ENCODE measurements around the gene KATNB1. TPM values are rescaled to one million over a fixed set of nuclear protein-coding genes. Genes with fewer than 3 reads are reported as not detected.
A peak's percentile ranks its signal among the peaks of the same experiment; 100 is the strongest.

KATNB1 gene, protein sequence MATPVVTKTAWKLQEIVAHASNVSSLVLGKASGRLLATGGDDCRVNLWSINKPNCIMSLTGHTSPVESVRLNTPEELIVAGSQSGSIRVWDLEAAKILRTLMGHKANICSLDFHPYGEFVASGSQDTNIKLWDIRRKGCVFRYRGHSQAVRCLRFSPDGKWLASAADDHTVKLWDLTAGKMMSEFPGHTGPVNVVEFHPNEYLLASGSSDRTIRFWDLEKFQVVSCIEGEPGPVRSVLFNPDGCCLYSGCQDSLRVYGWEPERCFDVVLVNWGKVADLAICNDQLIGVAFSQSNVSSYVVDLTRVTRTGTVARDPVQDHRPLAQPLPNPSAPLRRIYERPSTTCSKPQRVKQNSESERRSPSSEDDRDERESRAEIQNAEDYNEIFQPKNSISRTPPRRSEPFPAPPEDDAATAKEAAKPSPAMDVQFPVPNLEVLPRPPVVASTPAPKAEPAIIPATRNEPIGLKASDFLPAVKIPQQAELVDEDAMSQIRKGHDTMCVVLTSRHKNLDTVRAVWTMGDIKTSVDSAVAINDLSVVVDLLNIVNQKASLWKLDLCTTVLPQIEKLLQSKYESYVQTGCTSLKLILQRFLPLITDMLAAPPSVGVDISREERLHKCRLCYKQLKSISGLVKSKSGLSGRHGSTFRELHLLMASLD
- total RNA-seq, result 11.8 TPM

DNA sequence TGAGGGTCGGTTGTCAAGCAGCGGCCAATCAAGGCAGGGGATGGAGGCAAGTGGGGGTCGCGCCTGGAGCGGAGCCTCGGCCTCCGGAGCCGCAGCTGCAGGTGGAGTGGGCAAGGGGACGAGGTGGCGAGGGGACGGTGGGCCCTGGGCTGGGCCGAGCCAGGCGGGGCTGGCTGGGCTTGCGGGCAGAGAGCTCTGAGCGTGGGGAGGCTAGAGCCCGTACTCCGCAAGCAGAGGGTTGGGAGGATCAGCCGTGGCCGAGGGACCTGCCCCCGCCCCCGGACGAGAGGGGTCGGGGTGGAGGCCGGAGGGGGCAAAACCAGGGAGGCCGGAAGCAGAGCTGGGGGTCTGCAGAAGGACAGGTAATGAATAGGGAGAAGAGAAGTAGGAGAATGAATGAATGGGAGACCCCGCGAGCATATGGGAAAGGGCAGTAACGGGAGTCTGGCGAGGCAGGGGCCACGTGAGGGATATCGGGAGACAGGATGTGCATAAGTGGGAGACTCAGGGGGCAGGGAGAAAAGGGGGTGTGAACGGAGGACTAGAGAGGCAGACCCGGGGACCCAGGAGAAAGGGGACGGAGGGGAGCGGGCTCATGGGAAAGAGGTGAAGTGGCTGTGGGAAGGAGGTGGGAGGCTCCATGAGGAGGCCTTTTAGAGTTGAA, at the start of gene KATNB1:
Gene KATNB1 (plus strand): TSS at position 16 of the 664 bp plus-strand sequence. CDS start 1,474 bp downstream, outside the sequence.
- Histone ChIP-seq H3K9me3 (ENCODE audit: low read depth, low read length) (no peaks in the 10 kb centered on the region), H3K4me3 (ENCODE audit: low read length) (peak within 1 kb of the TSS; percentile 73), H3K4me1 (ENCODE audit: insufficient read depth, low read length) (peaks cover 17% of the 10 kb centered on the region), H3K27me3 (ENCODE audit: insufficient read depth, low read length) (no peaks in the 10 kb centered on the region)

DNA sequence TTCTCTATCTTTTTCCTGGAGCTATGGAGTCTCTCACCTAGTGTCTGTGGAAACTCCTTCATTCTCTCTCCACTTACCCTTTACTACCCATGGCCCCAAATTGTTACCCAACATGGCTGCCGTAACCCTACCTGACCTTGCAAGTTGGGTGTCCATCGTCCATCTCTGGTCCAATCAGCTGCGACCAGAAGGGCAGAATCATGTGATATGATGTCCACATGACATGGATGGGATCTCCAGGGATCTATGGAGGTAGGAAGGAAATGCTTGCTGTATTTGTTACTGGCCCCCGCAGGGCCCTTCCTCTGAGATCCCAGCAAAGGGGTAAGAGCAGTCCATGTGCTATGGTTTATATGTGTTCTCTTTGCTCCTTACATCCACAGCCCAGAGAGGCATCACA, 49.0 kb upstream of the KATNB1 start:
- Histone ChIP-seq H3K4me3 (ENCODE audit: low read length) (no peak overlapping the region), H3K4me1 (ENCODE audit: insufficient read depth, low read length) (peaks cover 41% of the 10 kb centered on the region), H3K27me3 (ENCODE audit: insufficient read depth, low read length) (no peaks in the 10 kb centered on the region), H3K9me3 (ENCODE audit: low read depth, low read length) (no peaks in the 10 kb centered on the region)

DNA sequence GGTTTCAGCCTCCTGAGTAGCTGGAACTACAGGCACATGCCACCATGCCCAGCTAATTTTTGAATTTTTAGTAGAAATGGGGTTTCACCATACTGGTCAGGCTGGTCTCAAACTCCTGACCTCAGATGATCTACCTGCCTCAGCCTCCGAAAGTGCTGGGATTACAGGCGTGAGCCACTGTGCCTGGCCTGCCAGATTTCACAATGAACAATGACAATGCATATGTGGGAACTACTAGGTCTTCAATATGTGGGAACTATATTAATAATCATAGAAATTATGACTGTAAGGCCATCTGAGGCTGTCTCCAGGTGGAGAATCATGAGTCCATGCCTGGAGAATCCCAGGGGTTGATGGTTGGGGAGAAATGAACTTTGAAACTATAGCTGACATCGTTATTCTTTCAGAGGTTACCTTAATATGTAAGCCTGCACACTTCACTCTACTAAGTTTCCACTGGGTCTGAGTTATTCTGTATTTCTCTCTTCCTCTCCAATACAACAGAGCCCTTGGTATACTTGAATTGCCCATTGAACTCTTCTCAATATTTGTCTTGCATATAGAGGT, 48.1 kb upstream of the KATNB1 start:
- Histone ChIP-seq H3K27me3 (ENCODE audit: insufficient read depth, low read length) (no peaks in the 10 kb centered on the region), H3K4me3 (ENCODE audit: low read length) (no peak overlapping the region), H3K4me1 (ENCODE audit: insufficient read depth, low read length) (peaks cover 43% of the 10 kb centered on the region), H3K9me3 (ENCODE audit: low read depth, low read length) (no peaks in the 10 kb centered on the region)

DNA sequence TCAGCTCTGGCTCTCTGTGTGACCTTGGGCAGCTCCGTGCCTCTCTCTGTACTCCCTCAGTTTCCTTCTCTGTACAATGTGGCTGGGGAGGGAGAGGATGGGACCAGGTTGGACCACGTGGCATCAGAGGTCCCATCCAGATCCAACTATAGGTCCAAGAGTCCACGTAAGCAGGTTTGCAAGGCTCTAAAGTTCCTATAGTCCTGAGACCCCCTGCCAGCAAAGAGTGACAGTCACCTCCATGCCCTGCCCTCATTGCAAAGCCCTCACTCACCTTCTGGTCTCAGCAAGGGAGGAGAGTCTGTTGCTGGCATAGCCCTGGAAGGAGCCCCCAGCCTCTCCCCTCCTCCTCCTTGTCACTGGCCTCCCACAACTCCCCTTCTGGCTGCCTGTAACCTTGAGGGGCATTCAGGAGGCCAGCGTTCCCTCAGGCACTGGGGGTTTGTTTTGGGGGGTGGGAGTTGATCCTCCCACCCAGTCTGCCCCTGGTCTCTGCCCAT, 47.0 kb upstream of the KATNB1 start:
- no peak overlapping the region for H3K4me3 ChIP-seq (ENCODE audit: low read length)
- no peaks in the 10 kb centered on the region for H3K9me3 ChIP-seq (ENCODE audit: low read depth, low read length)
- H3K4me1 ChIP-seq (ENCODE audit: insufficient read depth, low read length), result peaks cover 43% of the 10 kb centered on the region
- no peaks in the 10 kb centered on the region for H3K27me3 ChIP-seq (ENCODE audit: insufficient read depth, low read length)

DNA sequence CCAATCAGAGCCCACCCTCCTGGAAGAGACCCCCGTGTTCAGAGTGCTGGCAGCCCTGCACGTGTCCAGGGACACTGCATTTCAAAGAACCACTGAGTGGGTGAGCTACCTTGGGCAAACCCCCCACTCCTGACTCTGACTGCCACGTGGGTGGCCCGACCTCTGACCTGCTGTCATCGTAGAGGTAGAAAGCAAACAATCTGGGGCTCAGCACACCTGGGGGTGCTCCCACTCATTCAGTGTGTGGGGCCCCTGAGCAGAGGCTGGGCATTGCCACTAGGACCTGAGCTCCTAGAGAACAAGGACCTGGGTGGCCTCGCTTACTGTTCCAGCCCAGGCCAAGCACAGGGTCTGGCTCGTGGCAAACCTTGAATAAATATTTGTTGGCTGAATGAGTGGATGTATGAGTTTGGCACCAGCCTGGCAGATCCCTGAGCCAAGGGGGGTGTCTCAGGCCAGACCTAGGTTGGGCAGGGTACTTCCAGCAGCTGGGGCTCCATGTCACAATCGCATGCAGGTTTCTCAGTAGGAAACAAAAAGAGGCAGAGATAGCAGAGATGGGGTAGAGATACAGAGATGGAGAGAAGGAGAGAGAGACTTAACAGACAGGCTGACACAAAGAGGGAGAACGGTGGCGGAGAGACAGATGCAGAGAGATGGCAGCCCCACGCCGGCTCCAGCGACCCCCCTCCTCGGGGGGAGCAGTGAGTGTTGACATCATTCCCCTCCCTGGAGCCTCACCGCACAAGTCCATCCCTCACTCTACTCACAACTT, 46.4 kb upstream of the KATNB1 start:
- H3K9me3 ChIP-seq (ENCODE audit: low read depth, low read length), result no peaks in the 10 kb centered on the region
- no peak overlapping the region for H3K4me3 ChIP-seq (ENCODE audit: low read length)
- H3K27me3 ChIP-seq (ENCODE audit: insufficient read depth, low read length), result no peaks in the 10 kb centered on the region
- H3K4me1 ChIP-seq (ENCODE audit: insufficient read depth, low read length), result peaks cover 45% of the 10 kb centered on the region

DNA sequence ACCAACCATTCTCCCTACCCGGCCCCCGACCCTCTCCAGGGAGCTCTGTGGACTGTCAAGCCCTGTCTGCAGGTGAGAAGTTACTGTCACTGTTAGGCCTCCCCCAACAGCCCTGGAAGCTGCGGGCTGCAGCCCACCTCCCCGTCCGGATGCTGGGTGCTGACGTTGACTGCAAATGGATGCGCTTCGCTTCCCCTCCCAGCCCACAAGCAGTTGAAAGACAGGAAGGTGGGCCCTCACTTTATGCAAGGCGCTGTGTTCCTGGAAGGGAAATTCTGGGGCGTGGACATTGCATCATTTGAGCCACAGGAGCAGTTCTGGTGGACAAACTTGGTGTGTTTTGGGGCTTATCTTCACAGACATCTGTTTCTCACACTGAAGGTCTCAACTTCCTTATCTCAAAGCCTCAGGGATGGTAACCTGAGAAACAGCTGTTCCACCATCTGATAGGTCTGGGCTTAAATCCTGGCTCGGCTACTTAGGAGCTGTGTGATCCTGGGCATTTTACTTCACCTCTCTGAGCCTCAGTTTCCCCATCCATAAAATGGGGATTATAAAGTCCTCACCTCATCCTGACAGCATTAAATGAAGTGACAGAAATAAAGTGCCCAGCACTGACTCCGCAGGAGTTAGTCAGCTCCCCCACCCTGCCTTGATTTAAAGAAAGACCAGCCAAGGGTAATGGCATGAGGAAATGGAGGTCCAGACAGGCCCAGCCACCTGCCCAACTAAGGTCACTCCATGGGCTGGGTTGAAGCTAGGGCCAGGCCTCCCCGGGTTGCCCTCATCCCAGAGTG, 45.6 kb upstream of the KATNB1 start:
- no peak overlapping the region for H3K4me3 ChIP-seq (ENCODE audit: low read length)

DNA sequence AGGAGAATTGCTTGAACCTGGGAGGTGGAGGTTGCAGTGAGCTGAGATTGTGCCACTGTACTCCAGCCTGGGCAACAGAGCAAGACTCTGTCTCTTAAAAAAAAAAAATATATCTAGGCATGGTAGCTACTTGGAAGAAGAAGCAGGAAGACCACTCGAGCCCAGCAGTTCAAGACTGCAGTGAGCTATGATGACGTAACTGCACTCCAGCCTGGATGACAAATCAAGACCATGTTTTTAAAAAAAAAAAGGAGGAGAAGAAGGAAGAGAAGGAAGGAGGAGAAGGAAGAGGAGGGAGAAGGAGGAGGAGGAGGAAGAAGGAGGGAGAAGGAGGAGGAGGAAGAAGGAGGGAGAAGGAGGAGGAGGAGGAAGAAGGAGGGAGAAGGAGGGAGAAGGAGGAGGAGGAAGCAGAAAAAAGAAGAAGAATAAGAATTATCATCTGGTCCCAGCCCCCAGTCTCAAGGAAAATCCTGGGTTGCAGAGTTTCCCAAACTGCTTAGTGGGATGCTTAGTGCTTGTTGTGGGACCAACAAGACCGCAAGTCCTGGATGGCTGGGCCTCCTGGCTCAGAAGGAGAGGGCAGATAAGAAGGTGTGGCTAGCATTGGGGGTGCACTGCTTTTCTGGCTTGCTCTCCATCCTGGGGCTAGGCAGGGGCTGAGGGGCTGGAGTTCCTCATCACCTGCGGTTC, 44.6 kb upstream of the KATNB1 start:
- H3K4me3 ChIP-seq (ENCODE audit: low read length), result no peak overlapping the region
- H3K27me3 ChIP-seq (ENCODE audit: insufficient read depth, low read length), result no peaks in the 10 kb centered on the region
- H3K9me3 ChIP-seq (ENCODE audit: low read depth, low read length), result no peaks in the 10 kb centered on the region
- peaks cover 61% of the 10 kb centered on the region for H3K4me1 ChIP-seq (ENCODE audit: insufficient read depth, low read length)

More for the DNA sequence above, 45.6 kb upstream of the KATNB1 start:
- Histone ChIP-seq H3K9me3 (ENCODE audit: low read depth, low read length) (no peaks in the 10 kb centered on the region), H3K27me3 (ENCODE audit: insufficient read depth, low read length) (no peaks in the 10 kb centered on the region), H3K4me1 (ENCODE audit: insufficient read depth, low read length) (peaks cover 53% of the 10 kb centered on the region)

DNA sequence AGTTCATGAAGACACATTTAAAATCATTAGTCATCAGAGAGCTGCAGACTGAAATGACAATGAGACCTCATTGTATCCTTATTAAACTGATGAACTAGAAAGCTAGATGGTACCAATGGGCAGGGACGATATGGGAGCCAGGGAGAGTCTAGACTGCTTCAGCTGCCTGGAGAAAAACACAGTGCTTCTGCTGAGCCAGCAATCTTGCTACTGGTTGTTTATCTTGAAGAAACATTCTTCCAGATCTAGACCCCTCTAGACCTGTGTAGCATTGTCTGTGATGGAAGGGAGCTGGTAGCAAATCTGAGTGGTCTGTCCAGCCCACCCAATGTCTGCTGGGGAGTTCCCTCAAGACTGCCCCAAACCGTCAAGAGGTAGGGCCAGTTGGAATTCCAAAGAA, 42.9 kb upstream of the KATNB1 start:
- H3K4me1 ChIP-seq (ENCODE audit: insufficient read depth, low read length), result peaks cover 49% of the 10 kb centered on the region
- no peaks in the 10 kb centered on the region for H3K27me3 ChIP-seq (ENCODE audit: insufficient read depth, low read length)
- no peak overlapping the region for H3K4me3 ChIP-seq (ENCODE audit: low read length)
- H3K9me3 ChIP-seq (ENCODE audit: low read depth, low read length), result no peaks in the 10 kb centered on the region

DNA sequence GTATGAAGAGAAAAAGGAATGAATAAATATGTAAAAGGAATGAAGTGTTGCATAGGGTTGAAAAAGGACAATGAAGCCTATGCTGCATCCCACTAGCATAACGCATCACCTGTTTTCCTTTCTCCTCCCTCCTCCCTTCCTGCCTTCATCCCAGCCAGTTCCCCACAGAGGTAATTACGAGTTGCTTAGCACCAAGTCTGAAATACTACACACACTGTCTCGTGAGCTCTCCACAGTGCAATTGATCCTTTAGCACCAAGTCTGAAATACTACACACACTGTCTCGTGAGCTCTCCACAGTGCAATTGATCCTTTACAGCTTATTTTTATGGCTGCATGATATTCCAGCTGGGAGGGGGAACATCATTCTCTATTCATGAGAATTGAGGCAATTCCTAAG, 42.0 kb upstream of the KATNB1 start:
- no peaks in the 10 kb centered on the region for H3K9me3 ChIP-seq (ENCODE audit: low read depth, low read length)
- peaks cover 47% of the 10 kb centered on the region for H3K4me1 ChIP-seq (ENCODE audit: insufficient read depth, low read length)
- H3K4me3 ChIP-seq (ENCODE audit: low read length), result no peak overlapping the region
- H3K27me3 ChIP-seq (ENCODE audit: insufficient read depth, low read length), result no peaks in the 10 kb centered on the region

DNA sequence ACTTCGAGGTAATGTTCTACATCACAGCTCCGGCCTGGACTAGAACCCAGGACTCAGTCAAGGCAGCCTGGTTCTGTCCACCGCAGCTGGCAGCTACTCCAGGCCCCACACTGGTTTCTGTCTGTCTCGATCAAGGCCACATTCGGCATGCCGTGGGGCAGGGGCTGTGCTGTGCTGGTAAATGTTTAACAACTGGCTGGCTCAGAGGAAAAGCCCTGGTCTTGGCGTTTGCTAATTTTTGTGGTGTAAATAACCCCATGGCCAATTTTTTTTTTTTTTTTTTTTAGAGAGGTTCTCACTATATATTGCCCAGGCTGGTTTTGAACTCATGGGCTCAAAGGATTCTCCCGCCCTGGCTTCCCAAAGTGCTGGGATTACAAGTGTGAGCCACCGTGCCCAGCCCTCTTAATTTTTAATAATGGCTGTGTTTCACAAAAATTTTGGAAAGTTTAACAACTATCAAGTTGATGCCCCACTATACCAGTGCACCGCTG, 41.3 kb upstream of the KATNB1 start:
- no peak overlapping the region for H3K4me3 ChIP-seq (ENCODE audit: low read length)
- peaks cover 43% of the 10 kb centered on the region for H3K4me1 ChIP-seq (ENCODE audit: insufficient read depth, low read length)
- no peaks in the 10 kb centered on the region for H3K27me3 ChIP-seq (ENCODE audit: insufficient read depth, low read length)
- H3K9me3 ChIP-seq (ENCODE audit: low read depth, low read length), result no peaks in the 10 kb centered on the region

DNA sequence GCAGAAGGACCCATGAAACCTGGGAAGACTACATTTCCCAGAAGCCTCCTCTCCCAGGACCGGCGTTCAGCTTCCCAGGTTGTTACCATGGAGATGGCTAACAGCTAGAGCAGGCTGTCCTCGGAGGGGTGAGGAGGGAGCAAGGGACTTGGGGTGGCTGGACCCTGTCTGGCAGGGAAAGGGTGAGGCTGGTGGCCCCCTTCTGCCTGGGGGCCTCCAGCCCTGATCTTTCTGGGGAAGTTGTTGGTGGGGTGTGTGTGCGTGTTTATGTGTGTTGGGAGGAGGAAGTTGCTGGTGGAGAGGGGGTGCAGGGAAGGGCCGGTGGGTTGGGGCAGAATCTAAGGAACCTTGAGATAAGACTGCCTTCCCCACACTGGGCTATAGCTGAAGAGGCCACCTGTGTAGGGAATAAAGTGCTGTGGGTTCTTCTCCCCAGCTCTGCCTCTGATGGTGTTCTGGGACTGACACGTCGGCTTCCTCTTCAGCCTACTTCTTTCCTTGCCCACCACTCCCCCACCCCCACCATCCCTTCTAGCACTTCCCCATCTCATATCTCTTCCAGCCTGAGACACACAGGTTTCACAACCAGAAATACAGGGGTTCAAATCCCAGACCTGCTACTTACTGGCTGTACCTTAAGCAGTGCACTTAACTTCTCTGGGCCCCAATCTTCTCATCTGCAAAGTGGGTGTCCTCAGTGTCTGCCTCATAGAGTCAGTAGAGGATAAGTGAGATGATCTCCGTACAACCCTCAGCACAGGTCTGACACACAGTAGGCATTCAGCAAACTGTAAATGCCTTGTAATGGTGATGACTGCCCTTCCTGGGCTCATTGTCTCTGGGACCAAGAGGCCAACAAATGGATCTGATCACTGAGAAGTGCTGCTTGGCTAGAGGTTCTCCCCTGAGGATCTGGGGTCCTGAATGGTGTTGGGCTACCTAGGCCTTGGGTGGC, 40.6 kb upstream of the KATNB1 start, which contains the start of gene DRC7:
Gene DRC7 (plus strand): TSS at position 82 of the 955 bp plus-strand sequence. CDS start 3,144 bp downstream, outside the sequence.
- no peaks in the 10 kb centered on the region for H3K9me3 ChIP-seq (ENCODE audit: low read depth, low read length)
- H3K4me3 ChIP-seq (ENCODE audit: low read length), result peak within 1 kb of the TSS; percentile 22
- H3K27me3 ChIP-seq (ENCODE audit: insufficient read depth, low read length), result no peaks in the 10 kb centered on the region
- H3K4me1 ChIP-seq (ENCODE audit: insufficient read depth, low read length), result peaks cover 35% of the 10 kb centered on the region

DNA sequence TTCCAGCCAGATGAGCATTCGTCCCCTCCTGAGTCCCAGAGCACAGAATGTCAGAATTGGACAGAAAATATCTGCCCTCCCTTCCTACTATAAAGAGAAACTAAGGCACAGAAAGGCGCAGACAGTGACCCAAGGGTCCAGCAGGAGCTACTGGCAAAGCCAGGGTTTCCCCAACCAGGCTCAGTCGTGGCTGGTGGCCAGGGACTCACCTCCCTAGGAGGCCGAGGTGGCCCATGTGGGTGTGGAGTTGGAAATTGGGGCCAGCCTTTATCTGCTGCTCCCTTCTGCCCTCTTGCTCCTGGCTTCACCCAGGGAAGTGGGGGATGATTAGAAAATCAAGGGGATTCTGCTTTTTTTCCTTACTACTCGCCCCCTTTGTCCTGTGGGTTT, 39.9 kb upstream of the KATNB1 start:
- H3K9me3 ChIP-seq (ENCODE audit: low read depth, low read length), result no peaks in the 10 kb centered on the region
- H3K27me3 ChIP-seq (ENCODE audit: insufficient read depth, low read length), result no peaks in the 10 kb centered on the region
- H3K4me1 ChIP-seq (ENCODE audit: insufficient read depth, low read length), result peaks cover 29% of the 10 kb centered on the region
- H3K4me3 ChIP-seq (ENCODE audit: low read length), result no peak overlapping the region
